CD8-positive, alpha-beta memory T cell (primary cell): ENCODE results near the gene LRP1B. TPM values are rescaled to one million over a fixed set of nuclear protein-coding genes. Genes with fewer than 3 reads are reported as not detected.

Experiments
- CTCF ChIA-PET: fragments of 350-600 bp; sonication (Branson Sonifier 250); formaldehyde crosslinking; loops from one replicate; lab custom pipeline; 2021; ENCODE audit warnings: antibody characterized with exemption; lab: Charles Lee
- POLR2A ChIA-PET: fragments of 350-600 bp; sonication (Branson Sonifier 250); formaldehyde crosslinking; loops from one replicate; lab custom pipeline; 2021; ENCODE audit warnings: antibody characterized with exemption; lab: Charles Lee
- DNase-seq, 5 donors: peaks; one replicate each; pipeline versions ENCODE4 v3.0.0 to v3.0.0-alpha.2; 2020 to 2022; ENCODE audit warnings: mixed read lengths in 1 of 5
- H3K27ac ChIP-seq: one replicate; pipeline ENCODE4 v1.7.0; 2013; ENCODE audit warnings: low read depth, mild to moderate bottlenecking, low read length, moderate library complexity
- H3K27me3 ChIP-seq: 2 replicates; pipeline ENCODE4 v1.7.0; 2013; ENCODE audit warnings: low read length, mild to moderate bottlenecking; ENCODE audit not compliant: insufficient read depth, poor library complexity, severe bottlenecking
- H3K36me3 ChIP-seq: 2 replicates; pipeline ENCODE4 v1.7.0; 2013; ENCODE audit warnings: mild to moderate bottlenecking, low read length, moderate library complexity; ENCODE audit not compliant: insufficient read depth
- H3K4me1 ChIP-seq: 2 replicates; pipeline ENCODE4 v1.7.0; 2013; ENCODE audit warnings: mild to moderate bottlenecking, low read length, moderate library complexity; ENCODE audit not compliant: insufficient read depth
- H3K4me3 ChIP-seq: 2 replicates; pipeline ENCODE4 v1.7.0; 2013; ENCODE audit warnings: mild to moderate bottlenecking, low read length
- H3K9me3 ChIP-seq: 2 replicates; pipeline ENCODE4 v1.7.0; 2013; ENCODE audit warnings: mild to moderate bottlenecking, low read length
- H3K27ac Mint-ChIP-seq, 8 donors: one replicate each; pipeline ENCODE4 v1.8.0; 2020 to 2021; ENCODE audit warnings: mixed read lengths in 8 of 8, mild to moderate bottlenecking in 6 of 8, inconsistent platforms in 3 of 8, moderate library complexity in 3 of 8
- H3K27me3 Mint-ChIP-seq, 2 donors: one replicate each; pipeline ENCODE4 v1.8.0; 2020 to 2021; ENCODE audit warnings: mixed read lengths in 2 of 2, mild to moderate bottlenecking in 1 of 2, moderate library complexity in 1 of 2
- H3K36me3 Mint-ChIP-seq, 3 donors: one replicate each; pipeline ENCODE4 v1.8.0; 2020 to 2021; ENCODE audit warnings: mixed read lengths in 3 of 3, inconsistent platforms in 1 of 3, mild to moderate bottlenecking in 1 of 3
- H3K4me1 Mint-ChIP-seq, 3 donors: one replicate each; pipeline ENCODE4 v1.8.0; 2020 to 2021; ENCODE audit warnings: mixed read lengths in 3 of 3, inconsistent platforms in 1 of 3, mild to moderate bottlenecking in 1 of 3
- H3K4me3 Mint-ChIP-seq, 7 donors: one replicate each; pipeline ENCODE4 v1.8.0; 2020 to 2021; ENCODE audit warnings: mixed read lengths in 7 of 7, mild to moderate bottlenecking in 6 of 7, moderate library complexity in 4 of 7, inconsistent platforms in 2 of 7
- H3K9me3 Mint-ChIP-seq, 5 donors: one replicate each; pipeline ENCODE4 v1.8.0; 2020 to 2022; ENCODE audit warnings: mixed read lengths in 5 of 5, mild to moderate bottlenecking in 3 of 5, moderate library complexity in 2 of 5, inconsistent platforms in 1 of 5
- polyA plus RNA-seq: library from polyadenylated mRNA; unstranded; fragments of 300-500 nt; fragmentation: Illumina TruSeq; gene quantifications from one replicate; pipeline ENCODE4 v1.2.3, GENCODE V29; 2021
- total RNA-seq, 2 experiments: library from RNA; stranded (reverse); gene quantifications; one replicate each; pipeline ENCODE4 v1.2.3, GENCODE V29; 2021

LRP1B gene
- total and polyA plus RNA-seq, 3 experiments from 2014 or later: not detected

DNA sequence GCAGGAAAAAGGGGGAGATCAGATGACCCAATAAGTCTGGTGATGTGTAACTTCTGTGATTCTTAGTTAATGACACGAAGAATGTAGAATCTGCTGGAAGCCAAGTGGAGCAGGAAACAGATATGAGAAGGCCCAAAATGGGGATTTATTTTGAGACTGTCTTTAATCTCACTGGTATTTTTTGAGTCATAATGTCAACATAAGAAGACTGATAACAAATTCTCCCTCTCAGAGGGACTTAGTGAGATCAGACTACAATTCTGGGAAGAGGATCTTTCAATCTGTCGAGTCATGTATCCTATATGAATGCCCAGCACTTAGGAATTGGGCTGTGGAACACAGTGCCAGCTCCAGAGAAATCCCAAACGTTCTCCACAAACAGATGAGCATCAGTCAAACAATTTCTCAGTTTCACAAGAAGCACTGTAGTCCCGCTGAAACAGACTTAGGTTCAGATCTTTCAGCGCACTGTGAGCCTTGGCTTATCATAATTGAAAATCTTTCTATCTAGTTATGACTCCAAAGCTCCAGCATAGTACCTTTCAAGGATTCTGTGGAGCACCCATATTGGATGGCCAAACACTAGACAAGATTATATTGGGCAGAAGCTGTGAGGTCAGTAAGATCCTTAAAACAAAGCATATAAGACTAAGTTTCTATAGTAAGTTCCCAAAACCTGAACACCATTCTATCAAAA lies 738.2 kb downstream of the LRP1B start:
- Mint-ChIP-seq H3K4me3 (no peak overlapping the region), H3K27ac (no peak overlapping the region), H3K9me3 (peaks cover 0 to 25% (median 8%) of the 10 kb centered on the region in 5 donors), H3K4me1 (no peaks in the 10 kb centered on the region), H3K27me3 (no peaks in the 10 kb centered on the region), H3K36me3 (no peaks in the 10 kb centered on the region)
- Histone ChIP-seq H3K27me3 (no peaks in the 10 kb centered on the region), H3K9me3 (no peaks in the 10 kb centered on the region), H3K4me1 (no peaks in the 10 kb centered on the region), H3K27ac (no peak overlapping the region), H3K4me3 (no peak overlapping the region), H3K36me3 (no peaks in the 10 kb centered on the region)
- DNase-seq: no peak
- POLR2A ChIA-PET: no interaction called here
- CTCF ChIA-PET: no interaction called here

DNA sequence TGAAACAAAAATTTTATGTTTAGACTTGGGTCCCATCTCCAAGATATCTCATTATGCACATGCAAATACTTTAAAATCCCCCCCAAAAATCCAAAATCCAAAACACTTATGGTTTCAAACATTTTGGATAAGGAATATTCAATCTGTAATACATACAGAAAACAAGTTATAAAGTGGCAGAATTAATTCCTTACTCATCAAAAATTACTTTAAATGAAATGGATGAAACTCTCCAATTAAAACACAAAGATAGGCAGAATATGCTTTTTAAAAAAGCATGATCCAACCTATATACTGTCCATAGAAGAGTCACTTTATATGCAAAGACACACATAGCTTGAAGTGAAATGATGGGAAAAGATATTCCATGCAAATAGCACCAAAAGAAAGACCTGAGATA lies 744.6 kb downstream of the LRP1B start:
- H3K27me3 Mint-ChIP-seq: peaks cover 0 to 2% of the 10 kb centered on the region in 2 donors
- Histone ChIP-seq H3K4me3 (no peak overlapping the region), H3K36me3 (no peaks in the 10 kb centered on the region), H3K9me3 (no peaks in the 10 kb centered on the region), H3K27me3 (no peaks in the 10 kb centered on the region), H3K4me1 (no peaks in the 10 kb centered on the region), H3K27ac (no peak overlapping the region)
- no peak for DNase-seq
- ChIA-PET CTCF (no interaction called here), POLR2A (no interaction called here)
- H3K36me3 Mint-ChIP-seq: peaks cover 0 to under 1% (median 0%) of the 10 kb centered on the region in 3 donors
- no peaks in the 10 kb centered on the region for H3K4me1 Mint-ChIP-seq
- H3K4me3 Mint-ChIP-seq: no peak overlapping the region
- no peak overlapping the region for H3K27ac Mint-ChIP-seq
- H3K9me3 Mint-ChIP-seq: peaks cover 9 to 50% (median 10%) of the 10 kb centered on the region in 5 donors

DNA sequence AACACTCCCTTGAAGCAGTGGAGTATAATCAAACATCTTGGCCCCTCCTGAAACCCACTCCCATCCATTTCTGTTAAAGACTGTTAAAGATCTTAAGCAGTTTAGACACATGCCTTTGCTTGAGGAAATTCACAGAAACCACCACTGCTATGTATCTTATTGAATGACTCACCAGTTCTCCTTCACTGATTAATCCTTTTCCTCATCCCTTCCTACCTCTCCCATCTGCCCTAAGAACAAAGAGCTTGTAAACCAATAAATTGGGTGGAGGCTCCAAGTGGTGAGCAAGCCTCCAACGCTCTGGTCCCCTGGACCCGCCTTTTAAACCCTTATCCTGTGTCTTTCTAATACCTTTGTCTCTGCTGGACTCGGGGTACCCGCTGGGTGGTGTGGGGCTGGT lies 746.1 kb downstream of the LRP1B start:
- DNase-seq: no peak
- Histone ChIP-seq H3K4me1 (no peaks in the 10 kb centered on the region), H3K36me3 (no peaks in the 10 kb centered on the region), H3K9me3 (no peaks in the 10 kb centered on the region), H3K27me3 (no peaks in the 10 kb centered on the region), H3K27ac (no peak overlapping the region), H3K4me3 (no peak overlapping the region)
- Mint-ChIP-seq H3K27ac (no peak overlapping the region), H3K4me3 (no peak overlapping the region), H3K36me3 (peaks cover 0 to 3% (median 0%) of the 10 kb centered on the region in 3 donors), H3K4me1 (no peaks in the 10 kb centered on the region), H3K27me3 (peaks cover 0 to 2% of the 10 kb centered on the region in 2 donors), H3K9me3 (peaks cover 10 to 55% (median 17%) of the 10 kb centered on the region in 5 donors)
- ChIA-PET CTCF (no interaction called here), POLR2A (no interaction called here)

DNA sequence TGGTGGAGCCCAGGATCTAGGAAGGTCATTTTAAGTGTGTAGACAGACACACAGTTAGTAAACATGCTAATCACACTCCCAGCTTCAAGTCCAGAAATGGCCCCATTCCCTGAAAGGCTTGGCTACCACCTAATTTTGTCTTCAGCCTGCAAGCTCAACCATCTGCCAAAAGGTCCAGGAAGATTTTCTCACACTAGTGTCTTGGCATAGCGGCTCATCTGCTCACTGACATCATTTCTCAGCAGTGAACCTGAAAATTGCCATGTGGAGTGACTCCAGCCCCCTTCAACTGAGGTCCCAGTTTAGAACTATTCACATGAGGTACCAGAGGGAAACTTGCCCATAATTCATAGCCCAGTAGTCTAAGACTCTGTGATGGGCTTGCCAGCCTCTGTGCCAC lies 748.9 kb downstream of the LRP1B start:
- Mint-ChIP-seq H3K4me3 (no peak overlapping the region), H3K9me3 (peaks cover 8 to 43% (median 16%) of the 10 kb centered on the region in 5 donors), H3K27me3 (peaks cover 0 to 2% of the 10 kb centered on the region in 2 donors), H3K27ac (no peak overlapping the region), H3K36me3 (peaks cover 0 to 3% (median 0%) of the 10 kb centered on the region in 3 donors), H3K4me1 (no peaks in the 10 kb centered on the region)
- Histone ChIP-seq H3K27ac (no peak overlapping the region), H3K4me1 (no peaks in the 10 kb centered on the region), H3K9me3 (no peaks in the 10 kb centered on the region), H3K36me3 (no peaks in the 10 kb centered on the region), H3K27me3 (no peaks in the 10 kb centered on the region), H3K4me3 (no peak overlapping the region)
- CTCF ChIA-PET: no interaction called here
- POLR2A ChIA-PET: no interaction called here
- no peak for DNase-seq

DNA sequence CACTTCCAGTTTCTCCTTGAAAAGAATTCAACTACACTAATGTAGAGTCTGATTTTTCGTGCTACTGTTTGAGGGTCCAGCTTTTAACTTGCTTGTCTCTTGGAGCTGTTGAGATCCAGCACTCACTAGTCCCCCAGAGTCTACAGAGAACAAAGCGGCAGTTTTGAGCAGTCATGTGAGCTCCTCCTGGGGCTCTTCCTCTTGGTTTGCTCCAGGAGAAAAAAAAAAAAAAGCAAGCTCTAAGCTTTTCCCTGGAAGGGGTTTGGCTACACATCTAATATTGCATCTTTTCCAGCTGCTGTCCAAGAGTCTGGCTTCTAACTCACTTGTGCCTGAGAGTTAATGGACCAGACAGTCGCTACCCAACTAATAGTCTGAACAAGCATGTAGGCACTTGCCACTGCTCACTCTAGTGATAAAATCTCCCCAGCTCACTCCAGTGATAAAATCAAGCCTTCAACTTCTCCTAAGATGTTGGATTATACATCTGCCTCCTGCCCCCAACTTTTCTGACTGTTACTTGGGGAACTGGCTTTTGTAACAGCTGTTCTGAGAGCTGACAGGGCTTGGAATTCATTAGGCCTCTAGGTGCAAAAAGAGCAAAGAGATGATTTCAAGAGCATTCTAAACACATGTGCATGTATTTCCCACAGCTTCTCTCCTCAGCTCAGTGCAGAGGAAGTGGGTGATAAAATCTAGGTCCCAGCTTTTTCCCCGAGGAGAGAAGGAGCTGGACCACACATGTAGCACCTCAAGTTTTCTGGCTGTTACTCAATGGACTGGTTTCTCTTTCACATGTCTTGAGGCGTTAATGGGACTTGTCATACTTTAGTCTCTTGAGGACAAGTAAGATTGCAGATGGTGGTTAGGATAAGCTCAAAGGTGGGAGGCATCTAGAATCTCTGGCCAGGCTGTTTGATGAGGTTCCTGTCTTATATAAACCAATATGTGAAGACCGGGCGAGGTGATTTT lies 750.5 kb downstream of the LRP1B start:
- no peaks in the 10 kb centered on the region for H3K9me3 ChIP-seq
- Mint-ChIP-seq H3K4me1 (no peaks in the 10 kb centered on the region), H3K27ac (no peak overlapping the region), H3K4me3 (no peak overlapping the region), H3K9me3 (peaks cover 9 to 34% (median 21%) of the 10 kb centered on the region in 5 donors), H3K27me3 (peaks cover 0 to 2% of the 10 kb centered on the region in 2 donors), H3K36me3 (peaks cover 0 to 3% (median 0%) of the 10 kb centered on the region in 3 donors)
- no peak overlapping the region for H3K4me3 ChIP-seq
- ChIA-PET POLR2A (no interaction called here), CTCF (no interaction called here)
- DNase-seq: no peak
- H3K27me3 ChIP-seq: no peaks in the 10 kb centered on the region
- no peaks in the 10 kb centered on the region for H3K36me3 ChIP-seq
- no peaks in the 10 kb centered on the region for H3K4me1 ChIP-seq
- no peak overlapping the region for H3K27ac ChIP-seq

DNA sequence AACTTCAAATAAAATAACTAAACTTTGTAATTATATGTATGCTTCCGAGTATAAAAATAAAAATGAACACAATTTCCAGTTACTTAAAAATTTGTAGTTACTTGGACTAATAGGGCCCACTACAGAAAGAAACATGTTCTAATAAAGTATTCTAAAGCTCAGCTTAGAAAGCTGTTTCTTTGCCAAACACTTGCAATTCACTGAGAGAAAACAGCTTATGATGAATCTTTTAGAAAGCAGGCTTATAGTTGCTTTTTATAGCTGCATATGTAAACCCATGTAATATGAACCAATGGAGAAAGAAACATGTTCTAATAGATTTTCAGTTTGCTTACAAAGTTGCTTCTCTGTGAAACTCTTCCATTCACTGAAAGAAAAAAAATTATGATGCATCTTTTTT lies 766.0 kb downstream of the LRP1B start:
- Histone ChIP-seq H3K4me3 (no peak overlapping the region), H3K27ac (no peak overlapping the region), H3K36me3 (no peaks in the 10 kb centered on the region), H3K4me1 (no peaks in the 10 kb centered on the region), H3K9me3 (no peaks in the 10 kb centered on the region), H3K27me3 (no peaks in the 10 kb centered on the region)
- H3K36me3 Mint-ChIP-seq: no peaks in the 10 kb centered on the region
- H3K4me3 Mint-ChIP-seq: no peak overlapping the region
- H3K4me1 Mint-ChIP-seq: no peaks in the 10 kb centered on the region
- ChIA-PET CTCF (no interaction called here), POLR2A (no interaction called here)
- peaks cover 0 to 2% of the 10 kb centered on the region in 2 donors for H3K27me3 Mint-ChIP-seq
- no peak for DNase-seq
- H3K9me3 Mint-ChIP-seq: peaks cover 3 to 36% (median 9%) of the 10 kb centered on the region in 5 donors
- H3K27ac Mint-ChIP-seq: no peak overlapping the region

DNA sequence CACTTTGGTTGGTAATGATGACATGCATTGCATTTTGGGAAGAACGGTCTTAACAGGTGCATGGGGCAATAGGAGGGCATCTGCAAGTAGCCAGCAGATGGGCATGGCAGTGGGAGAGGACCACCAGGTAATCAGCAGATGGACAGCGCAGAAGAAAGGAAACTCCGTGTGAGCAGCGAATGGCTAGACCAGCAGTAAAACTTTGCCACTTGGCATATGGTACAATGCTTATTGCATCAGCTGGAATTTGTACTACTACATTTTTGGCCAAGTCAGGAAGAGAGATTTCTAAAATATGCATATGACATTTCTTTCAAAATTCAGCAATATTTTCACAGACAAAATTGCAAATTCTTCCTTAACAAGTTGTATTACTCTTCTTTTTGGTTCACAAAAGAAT lies 768.5 kb downstream of the LRP1B start:
- DNase-seq: no peak
- H3K27me3 Mint-ChIP-seq: no peaks in the 10 kb centered on the region
- peaks cover 3 to 26% (median 8%) of the 10 kb centered on the region in 5 donors for H3K9me3 Mint-ChIP-seq
- POLR2A ChIA-PET: no interaction called here
- Histone ChIP-seq H3K4me1 (no peaks in the 10 kb centered on the region), H3K36me3 (no peaks in the 10 kb centered on the region), H3K9me3 (no peaks in the 10 kb centered on the region), H3K27me3 (no peaks in the 10 kb centered on the region), H3K27ac (no peak overlapping the region), H3K4me3 (no peak overlapping the region)
- H3K4me3 Mint-ChIP-seq: no peak overlapping the region
- no peaks in the 10 kb centered on the region for H3K36me3 Mint-ChIP-seq
- no peak overlapping the region for H3K27ac Mint-ChIP-seq
- no peaks in the 10 kb centered on the region for H3K4me1 Mint-ChIP-seq
- CTCF ChIA-PET: no interaction called here

DNA sequence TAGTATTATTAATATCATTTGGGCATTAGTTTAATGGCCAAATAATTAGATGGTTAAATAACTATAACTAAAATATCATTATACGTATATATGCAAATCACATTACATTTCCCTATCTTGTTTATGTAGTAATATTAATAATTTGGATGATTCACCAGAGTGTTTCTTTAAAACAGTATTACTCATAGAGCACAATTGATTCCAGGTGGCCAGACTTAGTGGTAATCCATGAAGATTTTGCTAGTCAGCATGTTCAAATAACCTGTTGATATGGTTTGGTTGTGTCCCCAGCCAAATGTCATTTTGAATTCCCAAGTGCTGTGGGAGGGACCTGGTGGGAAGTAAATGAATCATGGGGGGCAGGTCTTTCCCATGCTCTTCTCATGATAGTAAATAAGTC lies 782.3 kb downstream of the LRP1B start:
- no peaks in the 10 kb centered on the region for H3K4me1 ChIP-seq
- POLR2A ChIA-PET: no interaction called here
- H3K9me3 ChIP-seq: no peaks in the 10 kb centered on the region

More for the DNA sequence above, 782.3 kb downstream of the LRP1B start:
- Histone ChIP-seq H3K36me3 (no peaks in the 10 kb centered on the region), H3K27me3 (no peaks in the 10 kb centered on the region), H3K4me3 (no peak overlapping the region), H3K27ac (no peak overlapping the region)
- Mint-ChIP-seq H3K9me3 (peaks cover 0 to 46% (median 19%) of the 10 kb centered on the region in 5 donors), H3K36me3 (no peaks in the 10 kb centered on the region), H3K27ac (no peak overlapping the region), H3K4me3 (no peak overlapping the region), H3K27me3 (no peaks in the 10 kb centered on the region), H3K4me1 (no peaks in the 10 kb centered on the region)
- DNase-seq: no peak
- CTCF ChIA-PET: no interaction called here
